KBM-7 (cell line): Measurements from ENCODE around the gene GOLGA8B.
"Not testable (repeated sequence)": the region's sequence is repeated elsewhere in the genome, so short reads cannot be mapped to it uniquely, and the experiment has no call there.

Experiments used
- DNase-seq: peaks from one replicate; pipeline ENCODE4 v3.0.0-alpha.2; 2015
- in situ Hi-C: fragments of 300-500 bp; cut with MboI; formaldehyde crosslinking; loops from 2 replicates; pipeline ENCODE4 v1.14.3; 2020; ENCODE audit warnings: low sequenced_read_pairs, low pct_unique_long_range_greater_than_20kb, mixed read lengths

The GOLGA8B gene, protein sequence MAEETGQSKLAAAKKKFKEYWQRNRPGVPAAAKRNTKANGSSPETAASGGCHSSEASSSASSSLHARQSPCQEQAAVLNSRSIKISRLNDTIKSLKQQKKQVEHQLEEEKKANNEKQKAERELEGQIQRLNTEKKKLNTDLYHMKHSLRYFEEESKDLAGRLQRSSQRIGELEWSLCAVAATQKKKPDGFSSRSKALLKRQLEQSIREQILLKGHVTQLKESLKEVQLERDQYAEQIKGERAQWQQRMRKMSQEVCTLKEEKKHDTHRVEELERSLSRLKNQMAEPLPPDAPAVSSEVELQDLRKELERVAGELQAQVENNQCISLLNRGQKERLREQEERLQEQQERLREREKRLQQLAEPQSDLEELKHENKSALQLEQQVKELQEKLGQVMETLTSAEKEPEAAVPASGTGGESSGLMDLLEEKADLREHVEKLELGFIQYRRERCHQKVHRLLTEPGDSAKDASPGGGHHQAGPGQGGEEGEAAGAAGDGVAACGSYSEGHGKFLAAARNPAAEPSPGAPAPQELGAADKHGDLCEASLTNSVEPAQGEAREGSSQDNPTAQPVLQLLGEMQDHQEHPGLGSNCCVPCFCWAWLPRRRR

DNA sequence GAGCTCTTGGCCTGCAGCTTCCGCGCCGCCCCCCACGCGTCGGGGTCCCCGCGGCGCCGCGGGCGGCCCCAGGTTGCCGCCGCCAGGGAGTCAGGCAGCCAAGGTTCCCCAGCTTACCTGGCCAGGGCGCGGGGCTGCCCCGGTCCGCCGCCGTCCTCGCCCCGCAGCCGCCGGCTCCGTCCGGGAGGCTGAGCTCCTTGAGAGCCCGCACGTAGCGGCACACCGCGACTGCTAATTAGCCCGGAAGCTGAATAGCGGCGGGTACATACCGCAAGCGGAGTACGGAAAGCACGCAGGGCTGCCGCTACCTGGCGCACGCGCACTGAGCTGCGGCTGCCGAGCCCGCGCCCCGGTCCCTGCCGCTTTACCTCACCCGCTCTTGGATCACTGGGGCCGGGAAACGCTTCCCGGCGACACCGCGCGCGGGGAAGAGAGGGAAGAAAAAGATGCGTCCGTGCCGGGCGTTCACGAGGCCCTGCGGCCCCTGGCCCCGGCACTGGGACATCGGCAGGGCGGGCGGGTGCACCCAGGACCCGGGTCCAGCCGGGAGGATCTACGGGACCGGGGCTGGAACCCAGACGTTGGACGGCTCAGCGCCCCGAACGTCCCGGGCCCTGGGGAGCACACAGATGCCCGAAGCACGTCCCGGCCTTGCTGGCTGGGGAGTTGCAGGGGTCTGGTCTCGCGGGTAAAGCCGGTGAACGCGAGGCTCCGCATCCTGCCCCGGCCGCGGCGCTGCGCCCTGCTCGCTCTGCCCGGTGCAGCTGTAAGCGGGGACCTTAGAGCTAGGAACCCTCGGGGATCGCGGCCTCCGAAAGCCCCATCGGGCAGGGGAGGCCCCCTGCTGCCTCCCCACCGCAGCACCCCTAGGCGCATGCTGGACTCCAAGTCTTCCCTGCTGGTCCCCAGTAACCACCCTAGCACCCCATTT is at the start of gene GOLGA8B:
Gene GOLGA8B (minus strand): TSS at position 253 of the 931 bp plus-strand sequence. CDS start 47,739 bp downstream, outside the sequence.
- peak; percentile 72 for DNase-seq
- in situ Hi-C loops: no loop called here

DNA sequence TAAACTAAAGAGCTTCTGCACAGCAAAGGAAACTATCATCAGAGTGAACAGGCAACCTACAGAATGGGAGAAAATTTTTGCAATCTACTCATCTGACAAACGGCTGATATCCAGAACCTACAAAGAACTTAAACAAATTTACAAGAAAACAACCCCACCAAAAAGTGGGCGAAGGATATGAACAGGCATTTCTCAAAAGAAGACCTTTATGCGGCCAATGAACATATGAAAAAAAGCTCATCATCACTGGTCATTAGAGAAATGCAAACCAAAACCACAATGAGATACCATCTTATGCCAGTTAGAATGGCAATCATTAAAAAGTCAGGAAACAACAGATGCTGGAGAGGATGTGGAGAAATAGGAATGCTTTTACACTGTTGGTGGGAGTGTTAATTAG is 49.7 kb upstream of the GOLGA8B start:
- DNase-seq, in situ Hi-C loops: not testable (repeated sequence)

DNA sequence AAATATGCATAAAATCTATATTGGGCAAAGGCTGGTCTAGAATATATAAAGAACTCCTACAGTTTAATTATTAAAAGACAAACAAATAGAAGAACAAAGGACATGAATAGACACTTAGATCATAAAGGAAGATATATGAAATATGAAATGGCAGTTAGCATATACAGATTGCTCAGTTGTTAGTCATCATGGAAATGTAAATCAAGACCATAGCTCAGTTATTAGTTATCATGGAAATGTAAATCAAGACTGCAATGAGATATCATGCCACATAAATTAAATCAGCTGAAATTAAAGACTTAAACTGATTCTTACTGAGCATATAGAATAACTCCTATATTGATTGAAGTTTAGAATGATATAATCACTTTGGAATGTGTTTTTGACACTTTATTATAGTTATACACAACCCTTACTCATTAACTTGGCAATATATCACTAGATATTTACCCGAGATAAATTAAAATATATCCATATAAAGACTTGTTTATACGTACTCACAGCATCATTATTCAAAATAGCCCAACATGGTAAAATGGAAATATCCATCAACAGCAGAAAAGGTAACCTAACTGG is 45.2 kb upstream of the GOLGA8B start:
- in situ Hi-C loops: no loop called here
- no peak for DNase-seq

DNA sequence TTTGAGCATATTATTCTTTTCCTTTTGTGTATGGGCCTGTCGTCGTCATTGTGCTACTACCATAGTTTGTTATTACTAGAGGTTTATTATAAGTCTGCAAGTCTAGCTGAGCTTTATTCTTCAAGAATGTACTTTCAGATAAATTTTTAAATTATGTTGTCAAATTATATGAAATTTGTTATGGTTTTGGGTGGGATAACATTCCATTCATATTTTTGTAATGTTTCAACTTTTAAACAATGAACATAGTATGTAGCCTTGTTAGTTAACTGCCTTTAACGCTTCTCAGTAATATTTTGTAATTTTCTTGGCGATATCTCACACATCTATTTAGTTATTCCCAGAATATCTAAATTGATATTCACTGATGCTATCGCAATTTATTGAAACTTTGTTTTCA is 41.6 kb upstream of the GOLGA8B start:
- DNase-seq: no peak
- in situ Hi-C loops: no loop called here

DNA sequence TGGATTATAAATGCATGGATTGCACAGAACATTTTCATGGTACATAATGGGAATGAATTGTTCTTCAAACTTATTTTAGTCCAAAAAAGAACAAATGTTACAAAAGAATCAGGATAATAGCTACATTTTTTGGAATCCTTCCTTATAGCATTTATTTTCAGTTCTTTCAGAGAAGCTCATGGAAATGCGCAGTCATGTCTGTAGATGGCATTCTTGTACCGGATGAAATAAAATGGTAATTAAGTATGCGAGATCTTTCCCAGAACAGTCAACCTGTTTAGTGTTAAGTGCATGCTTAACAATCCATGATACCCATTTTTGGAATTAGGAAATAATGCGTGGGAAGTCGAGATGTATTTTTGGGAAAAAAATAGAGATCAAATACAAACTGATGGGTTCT is 38.2 kb upstream of the GOLGA8B start:
- in situ Hi-C loops: loop anchor here (25.0 kb wide), 1 partner anchor 291 kb away; no protein-coding TSS in a partner anchor
- DNase-seq: peak; percentile 66

DNA sequence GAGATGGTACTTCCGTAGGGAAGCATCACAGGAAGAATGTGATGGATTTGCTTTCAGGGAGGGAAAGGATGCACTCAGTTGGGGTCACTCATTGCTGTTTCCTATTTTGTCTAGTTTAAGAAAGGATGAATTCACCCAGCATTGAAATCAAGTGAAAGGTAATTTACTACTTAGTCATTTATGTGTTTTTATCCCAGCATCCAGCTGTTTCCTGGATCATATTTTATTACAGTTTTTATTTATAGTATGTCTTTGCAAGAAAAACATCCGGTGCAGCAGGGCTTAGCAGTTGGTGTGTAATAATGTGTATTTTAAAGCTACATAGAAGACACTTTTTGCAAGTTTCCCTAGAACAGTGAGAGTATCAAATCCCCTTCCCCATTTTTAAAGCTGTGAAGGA is 37.4 kb upstream of the GOLGA8B start:
- DNase-seq: peak; percentile 72
- in situ Hi-C loops: loop anchor here (25.0 kb wide), 1 partner anchor 291 kb away; no protein-coding TSS in a partner anchor

DNA sequence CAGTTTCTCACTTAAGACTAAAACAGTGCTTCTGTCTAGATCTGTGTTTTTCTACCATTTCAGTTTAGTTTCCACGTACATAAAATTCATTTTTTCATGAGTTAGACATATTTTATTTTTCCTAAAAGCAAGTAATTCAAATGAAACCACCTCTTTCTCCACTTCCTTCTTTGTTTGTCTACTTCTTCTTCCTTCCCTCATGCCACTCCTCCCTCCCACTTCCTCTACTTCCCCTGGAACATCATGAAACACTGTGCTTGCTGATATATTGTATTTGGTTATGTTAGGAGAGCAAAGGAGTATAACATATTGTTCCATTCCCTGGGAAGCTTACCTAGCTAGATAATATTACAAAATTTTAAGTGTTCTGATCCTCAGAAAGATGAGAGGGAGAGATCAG is 36.7 kb upstream of the GOLGA8B start:
- in situ Hi-C loops: loop anchor here (25.0 kb wide), 1 partner anchor 292 kb away; no protein-coding TSS in a partner anchor
- peak; percentile 39 for DNase-seq

DNA sequence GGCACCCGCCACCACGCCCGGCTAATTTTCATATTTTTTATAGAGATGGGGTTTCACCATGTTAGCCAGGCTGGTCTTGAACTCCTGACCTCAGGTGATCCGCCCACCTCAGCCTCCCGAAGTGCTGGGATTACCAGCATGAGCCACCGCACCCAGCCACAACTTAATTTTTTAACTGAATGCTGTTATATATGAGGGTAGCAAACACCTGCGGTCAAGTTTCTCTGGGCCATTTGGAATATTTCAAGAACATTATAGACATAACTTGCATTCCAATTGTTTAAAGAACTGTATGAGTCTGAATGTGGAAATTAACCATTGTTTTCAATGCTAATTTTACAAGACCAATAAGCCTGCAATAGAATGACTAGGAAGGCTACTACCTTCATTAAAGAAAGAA is 35.7 kb upstream of the GOLGA8B start:
- in situ Hi-C loops: loop anchor here (25.0 kb wide), 1 partner anchor 293 kb away; no protein-coding TSS in a partner anchor
- no peak for DNase-seq

DNA sequence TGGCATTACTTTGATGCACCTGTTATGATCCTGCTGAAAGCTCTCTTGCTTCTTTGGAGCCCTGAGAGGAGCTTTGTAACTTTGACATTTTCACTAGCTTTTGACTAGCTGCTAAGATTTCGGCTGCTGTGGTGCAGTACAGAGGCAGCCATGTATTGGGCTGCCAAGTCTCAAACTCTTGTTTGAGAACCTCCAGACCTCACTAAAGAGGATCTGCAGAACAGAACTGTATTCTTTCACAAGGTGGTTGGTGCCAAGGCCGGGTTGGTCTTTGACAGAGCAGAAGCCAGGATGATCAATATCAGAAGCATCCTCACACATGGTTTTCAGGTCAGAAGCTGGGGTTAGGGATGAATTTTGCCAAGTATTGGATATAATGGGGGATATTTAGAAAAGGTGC is 34.6 kb upstream of the GOLGA8B start:
- DNase-seq: no peak
- in situ Hi-C loops: loop anchor here (25.0 kb wide), 1 partner anchor 294 kb away; no protein-coding TSS in a partner anchor

DNA sequence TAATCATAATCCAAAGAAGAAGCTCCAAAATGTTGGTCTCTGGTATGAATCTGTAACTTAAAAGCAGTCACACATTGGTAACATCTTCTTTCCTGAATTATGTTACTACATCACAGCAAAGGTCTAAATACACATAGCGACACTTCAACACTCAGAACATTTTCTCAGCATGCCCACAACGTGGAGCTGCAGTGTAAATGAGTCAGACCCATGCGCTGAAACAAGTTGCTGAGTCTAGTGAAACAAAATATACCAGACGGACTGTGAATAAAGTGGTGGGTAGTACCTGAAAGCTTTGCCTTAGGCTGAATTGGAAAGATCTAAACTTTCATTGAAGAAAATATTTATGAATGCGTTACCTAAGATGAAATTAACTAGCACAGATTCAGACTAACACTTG is 33.2 kb upstream of the GOLGA8B start:
- in situ Hi-C loops: loop anchor here (25.0 kb wide), 1 partner anchor 296 kb away; no protein-coding TSS in a partner anchor
- DNase-seq: peak; percentile 46

DNA sequence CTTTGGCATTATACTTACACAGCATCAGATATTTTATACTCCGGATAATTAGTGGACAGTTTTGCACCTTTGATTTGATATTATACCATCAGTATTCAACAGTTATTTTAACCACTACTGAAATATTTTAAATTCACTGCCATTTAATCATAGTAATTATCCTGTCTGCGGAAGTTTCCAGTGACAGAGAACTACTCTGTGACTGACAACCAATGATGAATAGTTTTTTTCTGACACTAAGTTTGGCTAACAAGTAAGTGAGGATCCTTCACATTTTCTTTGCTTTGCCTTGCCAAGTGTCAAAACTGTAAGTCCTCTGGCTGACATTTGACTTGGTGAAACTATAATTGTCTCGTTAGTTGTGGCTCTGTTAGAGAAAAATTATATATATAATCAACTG is 30.5 kb upstream of the GOLGA8B start:
- no peak for DNase-seq
- in situ Hi-C loops: loop anchor here (25.0 kb wide), 1 partner anchor 298 kb away; no protein-coding TSS in a partner anchor

DNA sequence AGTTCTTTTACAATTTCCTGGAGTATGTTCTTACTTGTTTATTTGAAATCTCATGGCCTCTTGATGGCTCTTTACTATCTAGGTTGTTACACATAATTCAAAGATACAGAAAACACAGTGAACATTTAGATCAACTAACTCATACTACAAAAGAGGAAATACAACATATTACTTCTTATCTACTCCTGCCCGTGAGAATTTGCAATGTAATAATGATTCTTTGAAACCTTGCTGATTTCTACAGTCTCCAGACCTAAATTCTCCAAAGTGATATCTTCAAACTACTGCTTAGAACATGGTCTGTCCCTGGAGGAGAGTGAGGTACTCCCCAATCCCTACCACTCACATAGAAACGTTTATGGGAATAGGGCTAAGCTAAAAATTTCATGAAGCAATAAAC is 29.9 kb upstream of the GOLGA8B start:
- in situ Hi-C loops: loop anchor here (25.0 kb wide), 1 partner anchor 299 kb away; no protein-coding TSS in a partner anchor
- no peak for DNase-seq

DNA sequence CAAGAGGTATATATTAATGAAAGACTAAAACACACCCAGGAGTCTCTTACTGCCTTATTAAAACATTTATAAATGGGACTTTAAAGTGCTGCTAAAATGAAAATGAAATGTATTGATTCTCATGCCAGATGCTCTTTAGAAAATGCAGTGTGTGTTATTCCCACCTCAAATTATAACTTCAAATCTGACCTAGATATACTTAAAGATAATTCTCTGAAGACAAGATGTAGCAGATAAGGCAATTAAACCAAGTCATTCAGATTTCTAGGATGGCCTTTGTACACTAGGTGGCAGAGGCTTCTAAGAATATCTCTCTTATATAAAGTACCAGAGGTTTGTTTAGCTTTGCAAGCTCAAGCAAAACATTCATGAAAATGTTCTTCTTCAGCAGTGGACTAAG is 26.9 kb upstream of the GOLGA8B start:
- in situ Hi-C loops: loop anchor here (25.0 kb wide), 1 partner anchor 302 kb away; no protein-coding TSS in a partner anchor
- DNase-seq: peak; percentile 57

DNA sequence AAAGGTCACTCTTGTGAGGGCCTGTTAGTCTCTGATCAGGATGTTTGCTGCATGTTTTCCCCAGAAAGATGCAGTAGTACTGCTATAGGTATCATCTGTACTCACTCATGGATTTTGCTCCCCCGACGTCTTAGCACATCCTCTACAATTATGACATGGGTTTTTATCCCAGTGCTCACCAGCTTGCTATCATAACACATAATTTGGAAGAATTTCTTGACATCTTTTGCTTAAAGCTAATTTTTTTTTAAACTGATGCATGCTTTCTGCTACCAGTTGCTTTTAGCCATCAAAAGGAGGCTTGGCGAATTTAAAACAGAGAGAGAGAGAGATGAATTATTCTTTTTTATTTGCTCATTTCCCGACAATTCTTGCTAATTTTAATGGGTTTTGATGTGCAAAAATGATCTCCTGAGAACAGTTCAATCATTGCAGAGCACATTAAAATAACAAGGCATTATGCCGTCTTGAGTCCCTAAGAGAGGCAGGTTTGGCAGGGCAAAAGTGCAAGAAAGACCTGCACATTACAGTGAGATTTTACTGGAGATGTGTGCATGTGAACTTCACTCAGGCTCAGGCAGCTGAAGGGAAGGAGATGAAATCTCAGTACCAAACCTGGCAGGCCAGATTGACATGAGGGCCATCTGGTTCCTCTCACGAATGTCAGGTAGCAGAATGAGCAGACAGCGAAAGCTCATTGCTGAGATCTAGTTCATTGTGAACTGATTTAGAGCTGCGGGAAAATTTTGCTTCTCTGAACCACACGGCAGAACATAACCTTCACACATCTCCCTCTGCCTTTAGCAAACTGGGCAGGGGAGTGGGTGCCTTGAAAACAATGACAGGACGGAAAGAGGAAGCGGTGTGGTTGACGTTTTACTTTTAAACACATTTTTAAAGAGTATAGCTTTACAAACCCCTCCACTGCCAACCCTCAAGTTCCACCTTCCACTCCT is 25.9 kb upstream of the GOLGA8B start:
- peak; percentile 77 for DNase-seq

DNA sequence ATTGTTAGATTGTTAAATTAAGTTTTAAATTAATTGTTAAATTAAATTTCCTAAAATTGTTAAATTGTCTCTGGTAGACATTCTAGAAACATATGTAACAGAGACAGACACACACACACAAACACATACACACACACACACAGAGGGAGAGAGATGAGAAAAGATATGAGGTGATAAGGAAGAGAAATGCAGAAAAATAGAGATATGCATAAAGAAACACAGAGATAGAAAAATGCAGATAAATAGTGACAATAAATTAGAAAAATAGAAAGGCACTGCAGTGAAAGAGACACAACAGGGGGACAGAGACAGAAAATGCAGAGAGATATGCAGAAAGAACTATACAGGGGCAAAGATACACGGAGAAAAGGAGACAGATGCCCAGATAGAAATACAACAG is 25.1 kb upstream of the GOLGA8B start:
- in situ Hi-C loops: loop anchor here (25.0 kb wide), 1 partner anchor 304 kb away; no protein-coding TSS in a partner anchor
- DNase-seq: no peak

More for the DNA sequence above, 25.9 kb upstream of the GOLGA8B start:
- in situ Hi-C loops: loop anchor here (25.0 kb wide), 1 partner anchor 303 kb away; no protein-coding TSS in a partner anchor

DNA sequence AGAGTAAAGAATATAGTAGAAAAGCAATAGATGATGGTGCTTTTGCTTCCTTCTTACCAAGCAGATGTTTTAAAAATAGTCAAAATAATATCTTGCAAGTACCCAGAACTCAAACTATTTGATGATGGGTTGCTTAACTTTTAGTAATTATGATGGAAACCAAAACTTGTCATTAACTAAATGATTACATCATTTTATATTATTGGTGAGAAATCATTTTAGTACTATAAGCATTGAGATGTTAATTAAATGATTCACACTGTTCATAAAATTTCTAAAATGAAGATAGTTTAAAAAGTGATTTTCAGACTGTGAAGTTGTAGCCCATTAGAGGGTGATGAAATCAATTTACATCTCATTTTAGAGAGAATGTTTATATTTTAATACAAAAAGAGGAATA is 24.4 kb upstream of the GOLGA8B start:
- in situ Hi-C loops: loop anchor here (25.0 kb wide), 1 partner anchor 304 kb away; no protein-coding TSS in a partner anchor
- no peak for DNase-seq

DNA sequence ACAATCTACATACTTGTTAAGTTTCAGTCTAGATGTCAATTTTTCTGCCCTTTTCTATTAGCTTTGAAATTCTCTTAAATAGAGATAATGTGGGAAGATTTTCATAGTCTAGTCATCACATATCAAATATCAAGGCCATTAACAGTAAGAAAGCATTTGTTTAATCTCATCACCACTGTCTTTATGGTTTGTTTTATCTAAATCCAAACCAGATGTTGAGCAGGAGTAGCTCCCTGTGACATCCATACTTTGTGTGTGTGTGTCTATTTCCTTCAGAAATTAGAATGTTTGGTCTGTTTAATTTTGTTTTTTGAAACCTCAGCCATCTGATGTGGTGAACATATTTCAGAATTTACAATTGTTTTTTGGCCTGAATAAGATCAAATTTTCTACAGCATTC is 23.1 kb upstream of the GOLGA8B start:
- in situ Hi-C loops: loop anchor here (25.0 kb wide), 1 partner anchor 306 kb away; no protein-coding TSS in a partner anchor
- no peak for DNase-seq
